ENCODE measurements around the gene CYB561D1. TPM values are rescaled to one million over a fixed set of nuclear protein-coding genes. Genes with fewer than 3 reads are reported as not detected.

CYB561D1 gene
- total and polyA plus RNA-seq, 2 of the 13 experiments (the other 11 are each of a cell fraction or from before 2014, with no cell fraction given): 3.9 to 4.1 TPM

- TF ChIP-seq ZNF607 (CRISPR knock-in tag; IDR thresholded peaks at IDR 0.05; ENCODE audit: borderline replicate concordance): peak; percentile 78; the same call in 1 of the 2 replicates
- TF ChIP-seq TGIF2 (CRISPR knock-in tag; IDR thresholded peaks at IDR 0.05): no peak
- TF ChIP-seq GFI1 (CRISPR knock-in tag; IDR thresholded peaks at IDR 0.05; ENCODE audit: borderline replicate concordance): peak; percentile 17; the same call in 1 of the 2 replicates
- TF ChIP-seq ZNF639 (CRISPR knock-in tag; conservative IDR thresholded peaks at IDR 0.05): peak; percentile 53; the same call in 1 of the 2 replicates
- TF ChIP-seq KAT8 (CRISPR knock-in tag; IDR thresholded peaks at IDR 0.05): peak; percentile 70; the same call in 1 of the 2 replicates
- TF ChIP-seq MAZ (IDR thresholded peaks at IDR 0.05; ENCODE audit: borderline replicate concordance, low read depth, low read length): no peak; the same call in none of the 2 replicates
- peak; percentile 28; the same call in 1 of the 2 replicates for TF ChIP-seq MAZ (CRISPR knock-in tag; IDR thresholded peaks at IDR 0.05; ENCODE audit: low read depth)
- TF ChIP-seq KDM6A (CRISPR knock-in tag; IDR thresholded peaks at IDR 0.05; ENCODE audit: low read depth): no peak
- no peak for TF ChIP-seq SMAD1 (CRISPR knock-in tag; IDR thresholded peaks at IDR 0.05; ENCODE audit: borderline replicate concordance, low read depth)
- no peak for TF ChIP-seq SIX4 (CRISPR knock-in tag; IDR thresholded peaks at IDR 0.05)
- 0 out of 2 replicates have a peak, but pooled peaks have one; percentile 29 for TF ChIP-seq NFYB (CRISPR knock-in tag; IDR thresholded peaks at IDR 0.05)
- peak; percentile 75 for TF ChIP-seq RFXAP (CRISPR knock-in tag; IDR thresholded peaks at IDR 0.05; ENCODE audit: borderline replicate concordance)
- peak; percentile 92 for TF ChIP-seq PCBP1 (IDR thresholded peaks at IDR 0.05; ENCODE audit: borderline replicate concordance, low read depth, low read length)
- peak; percentile 86 for TF ChIP-seq POLR2G (IDR thresholded peaks at IDR 0.05; ENCODE audit: low read depth, low read length)
- TF ChIP-seq DNMT1 (CRISPR knock-in tag; IDR thresholded peaks at IDR 0.05): peak; percentile 71; the same call in 1 of the 2 replicates
- TF ChIP-seq ZSCAN31 (CRISPR knock-in tag; IDR thresholded peaks at IDR 0.05; ENCODE audit: low read depth): no peak
- TF ChIP-seq DPF2 (CRISPR knock-in tag; IDR thresholded peaks at IDR 0.05; ENCODE audit: borderline replicate concordance, low read depth): 0 out of 2 replicates have a peak, but pooled peaks have one; percentile 16
- TF ChIP-seq ZNF264 (CRISPR knock-in tag; IDR thresholded peaks at IDR 0.05): 0 out of 2 replicates have a peak, but pooled peaks have one; percentile 34
- TF ChIP-seq ZNF691 (CRISPR knock-in tag; IDR thresholded peaks at IDR 0.05; ENCODE audit: borderline replicate concordance, low read depth): peak; percentile 78
- peak; percentile 34 for TF ChIP-seq RBM39 (IDR thresholded peaks at IDR 0.05; ENCODE audit: low read depth, low read length, poor library complexity, severe bottlenecking)
- TF ChIP-seq CBFB (CRISPR knock-in tag; IDR thresholded peaks at IDR 0.05): peak; percentile 77
- no peak for TF ChIP-seq TAF15 (IDR thresholded peaks at IDR 0.05; ENCODE audit: low read depth, low read length, poor library complexity, severe bottlenecking)
- TF ChIP-seq ZEB1 (IDR thresholded peaks at IDR 0.05; ENCODE audit: insufficient replicate concordance, low read depth): no peak
- peak; percentile 41; the same call in 1 of the 2 replicates for TF ChIP-seq GATAD2A (CRISPR knock-in tag; IDR thresholded peaks at IDR 0.05)
- TF ChIP-seq FOXK1 (CRISPR knock-in tag; IDR thresholded peaks at IDR 0.05; ENCODE audit: borderline replicate concordance, low read depth): peak; percentile 73; the same call in 1 of the 2 replicates
- peak; percentile 30; the same call in 1 of the 2 replicates for TF ChIP-seq ZNF614 (CRISPR knock-in tag; IDR thresholded peaks at IDR 0.05; ENCODE audit: borderline replicate concordance)
- TF ChIP-seq PHF8 (CRISPR knock-in tag; IDR thresholded peaks at IDR 0.05): peak; percentile 83
- TF ChIP-seq NFIB (CRISPR knock-in tag; IDR thresholded peaks at IDR 0.05; ENCODE audit: borderline replicate concordance): no peak
- no peak for TF ChIP-seq ZNF816 (CRISPR knock-in tag; IDR thresholded peaks at IDR 0.05; ENCODE audit: borderline replicate concordance)
Measured at GRCh38 chr1:109483672-109484518, 10.0 kb upstream of the CYB561D1 start, which contains the start of gene ATXN7L2 (continued).
